Measurements from ENCODE around the gene DBI.

GRCh38 chr2:119421304-119421703 is 54.5 kb downstream of the DBI start:
- TF ChIP-seq, protein P1, sequence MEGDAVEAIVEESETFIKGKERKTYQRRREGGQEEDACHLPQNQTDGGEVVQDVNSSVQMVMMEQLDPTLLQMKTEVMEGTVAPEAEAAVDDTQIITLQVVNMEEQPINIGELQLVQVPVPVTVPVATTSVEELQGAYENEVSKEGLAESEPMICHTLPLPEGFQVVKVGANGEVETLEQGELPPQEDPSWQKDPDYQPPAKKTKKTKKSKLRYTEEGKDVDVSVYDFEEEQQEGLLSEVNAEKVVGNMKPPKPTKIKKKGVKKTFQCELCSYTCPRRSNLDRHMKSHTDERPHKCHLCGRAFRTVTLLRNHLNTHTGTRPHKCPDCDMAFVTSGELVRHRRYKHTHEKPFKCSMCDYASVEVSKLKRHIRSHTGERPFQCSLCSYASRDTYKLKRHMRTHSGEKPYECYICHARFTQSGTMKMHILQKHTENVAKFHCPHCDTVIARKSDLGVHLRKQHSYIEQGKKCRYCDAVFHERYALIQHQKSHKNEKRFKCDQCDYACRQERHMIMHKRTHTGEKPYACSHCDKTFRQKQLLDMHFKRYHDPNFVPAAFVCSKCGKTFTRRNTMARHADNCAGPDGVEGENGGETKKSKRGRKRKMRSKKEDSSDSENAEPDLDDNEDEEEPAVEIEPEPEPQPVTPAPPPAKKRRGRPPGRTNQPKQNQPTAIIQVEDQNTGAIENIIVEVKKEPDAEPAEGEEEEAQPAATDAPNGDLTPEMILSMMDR (conservative IDR thresholded peaks at IDR 0.05 in 1 of 2, IDR thresholded peaks at IDR 0.05 in 1 of 2; ENCODE audit: low read depth in 1 of 2, low read length in 2 of 2), result no peak
- TF ChIP-seq EZH2 (IDR thresholded peaks at IDR 0.05; ENCODE audit: low read length, missing control alignments), result no peak

Data from fibroblast of lung (primary cell).